Subcutaneous adipose tissue (tissue), 4 donors: ENCODE results near the gene AGK. TPM values are rescaled to one million over a fixed set of nuclear protein-coding genes. Genes with fewer than 3 reads are reported as not detected.

Experiments used
- CTCF ChIP-seq: fragments of 450-650 bp; IDR thresholded peaks from one replicate; pipeline ENCODE4 v1.5.1; 2016; ENCODE audit warnings: low read depth, mild to moderate bottlenecking, control low read depth, antibody characterized with exemption, moderate library complexity
- total RNA-seq, 4 donors: library from RNA; depleted of rRNA; stranded (reverse); fragments of >200 nt; gene quantifications; one replicate each; pipeline ENCODE4 v1.1.0, GENCODE V29; 2016

The AGK gene
- total RNA-seq, 4 donors from 2014 or later = 14.3 to 16.6 (median 15.6) TPM

GRCh38 chr7:141673346-141673745 is 122.1 kb downstream of the AGK start:
- no peak for TF ChIP-seq CTCF

GRCh38 chr7:141674171-141674671 is 123.0 kb downstream of the AGK start:
- TF ChIP-seq CTCF = no peak

- TF ChIP-seq CTCF = no peak
Measured at GRCh38 chr7:141674702-141675101, 123.5 kb downstream of the AGK start.

GRCh38 chr7:141675436-141676215 is 124.4 kb downstream of the AGK start:
- no peak for TF ChIP-seq CTCF

GRCh38 chr7:141676618-141677017 is 125.4 kb downstream of the AGK start:
- no peak for TF ChIP-seq CTCF

GRCh38 chr7:141679014-141679413 is 127.8 kb downstream of the AGK start:
- TF ChIP-seq CTCF = no peak

GRCh38 chr7:141685285-141686023 is 134.2 kb downstream of the AGK start:
- no peak for TF ChIP-seq CTCF
